OCI-LY1 (cell line): ENCODE measurements around the gene MAML2.

Experiments
- CTCF ChIP-seq: fragments of 200-600 bp; sonication (generic), shearing (Covaris generic); IDR thresholded peaks from 2 replicates; pipeline ENCODE4 v1.5.1; 2017; ENCODE audit warnings: mild to moderate bottlenecking, antibody characterized with exemption, low read length, moderate library complexity, mixed read lengths
- EZH2 ChIP-seq: fragments of 200-600 bp; sonication (generic), shearing (Covaris generic); IDR thresholded peaks from 2 replicates; pipeline ENCODE4 v1.8.0; 2017; ENCODE audit warnings: borderline replicate concordance, mixed run types, mild to moderate bottlenecking, antibody characterized with exemption, low read length, moderate library complexity, mixed read lengths

GRCh38 chr11:96049426-96049825 lies 293.6 kb downstream of the MAML2 start:
- TF ChIP-seq CTCF (no peak), EZH2 (no peak)
